8988T (cell line): Measurements from ENCODE around the gene TPPP.

ENCODE experiments used
- DNase-seq: peaks from one replicate; pipeline ENCODE4 v3.0.0; 2011

The TPPP gene

DNA sequence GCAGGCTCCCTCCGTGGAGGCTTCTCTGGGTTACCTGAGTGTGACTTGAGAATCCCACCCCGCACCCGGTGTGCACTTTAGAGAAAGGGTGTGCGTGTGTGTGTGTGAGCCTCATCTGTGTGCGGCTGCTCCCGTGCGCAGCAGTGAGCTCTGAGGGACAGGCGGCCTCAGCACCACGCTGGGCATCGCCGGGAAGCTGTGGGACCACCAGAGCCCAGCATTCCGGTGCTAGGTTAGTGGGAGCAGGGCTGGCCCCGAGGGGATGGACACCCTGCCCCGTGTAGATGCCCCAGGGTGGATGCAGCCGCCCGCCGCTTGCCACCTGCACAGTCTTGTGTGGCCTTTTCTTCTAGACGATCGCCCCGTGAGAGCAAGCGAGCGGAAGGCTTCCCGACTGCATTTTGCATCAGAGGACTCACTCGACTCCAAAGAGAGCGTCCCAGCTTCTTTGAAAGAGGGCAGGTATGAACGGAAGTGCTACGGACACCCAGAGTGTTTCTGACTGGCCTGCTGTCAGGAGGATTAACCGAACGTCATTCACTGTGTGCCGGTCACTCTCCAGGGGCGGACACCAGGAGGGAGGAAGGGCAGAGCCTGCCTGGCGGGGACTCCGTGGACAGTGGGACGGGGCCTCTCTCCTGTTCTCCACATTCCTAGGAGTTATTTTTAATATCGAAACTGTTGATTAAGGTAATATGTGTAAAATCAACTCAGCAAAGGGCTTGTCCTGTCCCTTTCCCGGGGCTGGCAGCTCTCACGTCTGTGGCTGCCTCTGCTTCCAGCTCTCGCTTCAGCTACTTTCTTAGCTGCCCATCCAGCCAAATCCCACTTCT, 68.8 kb downstream of the TPPP start:
- DNase-seq: no peak

- DNase-seq: no peak
These were observed 69.6 kb downstream of the TPPP start for GRCh38 chr5:623531-623930.

DNA sequence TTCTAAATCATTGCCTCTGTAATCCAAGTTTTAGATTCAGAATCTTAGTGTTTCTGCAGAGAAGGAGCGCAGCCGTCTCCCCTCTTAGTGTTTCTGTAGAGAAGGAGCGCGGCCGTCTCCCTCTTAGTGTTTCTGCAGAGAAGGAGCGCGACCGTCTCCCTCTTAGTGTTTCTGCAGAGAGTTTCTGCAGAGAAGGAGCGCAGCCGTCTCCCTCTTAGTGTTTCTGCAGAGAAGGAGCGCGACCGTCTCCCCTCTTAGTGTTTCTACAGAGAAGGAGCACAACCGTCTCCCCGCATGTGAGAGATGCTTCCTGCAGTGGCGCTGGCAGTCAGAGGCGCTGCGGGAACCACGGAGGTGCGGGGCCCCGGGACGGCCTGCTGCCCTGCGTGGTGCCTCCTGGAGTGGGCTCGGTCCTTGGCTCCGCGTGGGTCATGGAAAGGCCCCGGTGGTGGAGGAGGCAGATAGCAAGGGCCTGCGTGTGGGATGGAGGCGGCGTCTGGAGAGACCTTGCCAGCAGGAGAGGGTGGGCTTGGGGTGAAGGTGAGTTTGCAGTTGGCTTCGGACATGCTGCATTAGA, 70.1 kb downstream of the TPPP start:
- no peak for DNase-seq

GRCh38 chr5:622359-622758, 70.8 kb downstream of the TPPP start:
- DNase-seq: no peak

- no peak for DNase-seq
These were observed 71.8 kb downstream of the TPPP start for GRCh38 chr5:621341-621761.

DNA sequence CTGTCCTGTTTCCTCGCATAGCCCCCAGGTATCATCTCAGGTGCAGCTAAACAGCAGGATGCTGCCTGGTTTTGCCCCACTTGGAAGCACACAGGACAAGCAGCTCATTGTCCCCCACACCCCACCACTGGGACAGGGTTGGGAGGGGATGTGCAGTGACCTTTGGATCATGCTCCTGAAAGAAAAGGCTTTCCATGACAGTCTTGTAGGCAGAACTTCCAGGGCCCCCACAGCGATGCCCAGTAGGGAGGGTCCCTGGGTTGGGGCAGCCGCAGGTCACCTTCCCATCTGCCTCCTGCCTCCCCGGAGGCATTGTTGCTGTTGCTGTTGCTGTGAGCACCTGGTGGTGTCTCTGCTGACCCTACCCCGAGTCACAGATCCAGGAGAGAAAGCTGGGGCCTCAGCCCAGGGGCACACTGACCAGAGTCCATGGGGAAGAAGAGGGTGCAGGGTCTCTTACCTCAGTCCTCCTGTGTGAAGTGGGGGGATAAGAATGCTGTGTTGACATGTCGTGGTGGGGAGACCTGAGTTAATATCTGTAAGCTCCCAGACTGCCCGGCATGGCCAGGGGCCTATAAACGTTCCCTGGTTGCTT, 72.5 kb downstream of the TPPP start:
- no peak for DNase-seq

DNA sequence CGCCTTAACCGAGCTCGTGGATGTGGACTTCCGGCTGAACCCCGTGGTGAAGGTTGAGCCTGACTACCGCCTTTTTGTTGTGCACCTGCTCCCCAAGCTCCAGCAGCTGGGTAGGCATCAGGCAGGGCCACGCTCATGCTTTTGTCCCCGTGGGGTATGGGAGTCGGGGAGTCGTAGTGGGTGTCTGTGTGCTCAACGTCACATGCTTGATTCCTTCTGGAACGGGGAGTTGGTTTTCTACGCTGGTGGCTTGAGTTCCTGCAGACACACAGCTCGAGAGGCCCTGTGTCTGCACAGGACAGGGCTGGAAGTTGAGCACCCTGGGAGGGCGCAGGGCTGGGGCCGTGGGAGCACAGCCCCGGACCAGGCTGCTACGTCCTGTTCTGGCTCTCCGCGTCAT, 73.0 kb downstream of the TPPP start:
- no peak for DNase-seq

- no peak for DNase-seq
These were observed 73.7 kb downstream of the TPPP start for GRCh38 chr5:619444-619843.

GRCh38 chr5:618450-618849, 74.7 kb downstream of the TPPP start:
- DNase-seq: no peak

GRCh38 chr5:617896-618295, 75.3 kb downstream of the TPPP start:
- DNase-seq: no peak

DNA sequence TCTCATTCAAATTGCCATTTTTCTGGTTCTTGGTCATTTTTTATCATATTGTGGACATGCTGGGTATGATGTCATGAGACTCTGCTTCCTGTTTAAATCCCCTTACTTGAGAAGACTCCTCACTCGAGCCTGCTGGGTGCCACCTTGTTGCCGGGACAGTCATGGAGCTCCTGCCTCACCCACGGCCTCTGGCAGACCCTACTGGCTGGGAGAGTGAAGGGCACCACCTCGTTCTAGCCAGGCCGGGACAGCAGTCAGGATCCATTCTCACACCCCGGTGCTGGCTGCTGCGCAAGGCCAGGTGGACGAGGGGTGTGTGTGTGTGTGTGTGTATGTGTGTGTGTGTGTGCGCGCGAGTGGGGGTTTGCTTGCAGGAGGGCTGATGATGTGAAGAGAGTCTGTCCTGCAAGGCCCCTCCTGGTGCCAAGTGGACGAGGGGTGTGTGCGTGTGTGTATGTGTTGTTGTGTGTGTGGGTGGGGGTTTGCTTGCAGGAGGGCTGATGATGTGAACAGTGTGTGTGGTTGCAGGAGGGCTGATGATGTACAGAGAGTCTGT, 76.6 kb downstream of the TPPP start:
- DNase-seq: peak; percentile 73

DNA sequence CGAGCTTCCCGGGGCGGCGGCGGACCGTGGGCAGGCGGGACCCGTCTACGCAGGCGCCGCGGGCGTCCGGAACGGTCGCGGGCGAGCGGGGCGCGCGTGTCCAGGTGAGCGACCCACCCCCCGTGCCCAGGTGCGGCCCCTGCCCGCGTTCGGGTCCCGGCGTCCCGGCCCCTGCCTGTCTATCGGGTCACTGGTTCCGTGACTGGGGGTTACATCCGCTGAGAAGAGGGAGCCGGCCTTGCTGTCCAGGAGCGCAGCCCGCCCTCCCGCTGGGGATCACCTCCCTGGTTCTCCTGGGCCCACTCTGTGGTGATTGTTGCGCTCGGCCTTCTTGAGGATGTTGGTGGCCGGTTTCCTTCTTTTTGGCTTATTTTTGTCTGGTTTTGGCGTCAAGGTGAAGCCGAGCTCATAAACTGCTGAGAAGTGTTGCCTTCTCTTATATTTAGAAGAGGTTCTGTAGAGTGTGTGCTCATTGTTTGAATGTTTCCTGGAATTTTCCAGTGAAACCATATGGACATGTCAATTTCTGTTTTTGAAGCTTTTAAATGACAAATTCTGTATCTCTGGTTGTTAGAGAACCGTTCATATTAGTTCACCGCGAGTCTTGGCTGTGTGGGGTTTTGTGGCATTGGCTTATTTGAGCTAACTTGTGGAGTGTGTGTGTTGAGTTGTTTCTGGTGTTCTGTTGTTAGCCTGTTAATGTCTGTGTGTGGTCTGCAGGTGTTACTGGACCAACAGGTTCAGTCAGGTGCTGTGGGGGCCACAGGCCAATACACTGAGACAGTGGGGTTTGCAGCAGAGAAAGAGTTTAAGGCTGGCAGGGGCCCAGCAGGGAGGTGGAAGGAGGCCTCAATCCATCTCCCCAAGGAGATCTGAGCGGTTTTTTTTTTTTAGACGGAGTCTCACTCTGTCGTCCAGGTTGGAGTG, 80.4 kb downstream of the TPPP start:
- no peak for DNase-seq

DNA sequence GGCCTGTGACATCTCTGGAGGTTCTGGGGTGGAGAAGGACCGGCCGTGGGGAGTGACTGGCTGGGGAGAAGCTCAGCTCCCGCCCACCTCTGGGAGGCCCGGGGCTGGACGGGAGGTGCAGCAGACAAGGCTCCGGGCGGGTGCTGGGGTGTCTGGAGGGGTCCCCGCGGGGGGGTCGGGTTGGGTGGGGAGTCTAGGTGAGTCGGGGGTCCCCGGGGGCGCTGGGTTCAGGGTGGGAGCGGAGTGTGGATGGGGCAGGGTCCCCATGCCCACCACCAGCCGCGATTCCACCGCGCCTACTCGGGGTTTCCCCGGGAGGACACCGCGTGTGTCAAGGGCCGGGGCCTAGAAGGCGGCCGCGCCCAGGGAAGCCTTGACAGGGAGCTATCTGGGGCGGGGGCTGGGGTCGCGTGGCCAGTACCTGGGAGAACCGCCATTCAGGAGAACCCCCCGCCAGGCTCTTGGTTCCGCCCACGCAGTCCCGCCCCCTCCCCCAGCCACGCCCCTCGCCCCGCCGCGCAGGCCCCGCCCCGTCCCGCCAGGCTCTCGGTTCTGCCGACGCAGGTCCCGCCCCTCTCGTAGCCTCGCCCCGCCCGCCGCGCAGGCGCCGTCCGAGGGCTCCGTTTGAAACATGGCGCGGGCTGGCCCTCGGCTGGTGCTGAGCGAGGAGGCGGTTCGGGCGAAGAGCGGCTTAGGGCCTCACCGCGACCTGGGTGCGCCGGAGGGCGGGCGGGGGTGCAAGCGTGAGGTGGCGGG, 81.2 kb downstream of the TPPP start, which contains the start of gene CEP72:
TSS of gene CEP72 (plus strand) at position 610 of the 756 bp plus-strand sequence. CDS start at position 632, 22 bp downstream.
- DNase-seq: peak; percentile 92

DNA sequence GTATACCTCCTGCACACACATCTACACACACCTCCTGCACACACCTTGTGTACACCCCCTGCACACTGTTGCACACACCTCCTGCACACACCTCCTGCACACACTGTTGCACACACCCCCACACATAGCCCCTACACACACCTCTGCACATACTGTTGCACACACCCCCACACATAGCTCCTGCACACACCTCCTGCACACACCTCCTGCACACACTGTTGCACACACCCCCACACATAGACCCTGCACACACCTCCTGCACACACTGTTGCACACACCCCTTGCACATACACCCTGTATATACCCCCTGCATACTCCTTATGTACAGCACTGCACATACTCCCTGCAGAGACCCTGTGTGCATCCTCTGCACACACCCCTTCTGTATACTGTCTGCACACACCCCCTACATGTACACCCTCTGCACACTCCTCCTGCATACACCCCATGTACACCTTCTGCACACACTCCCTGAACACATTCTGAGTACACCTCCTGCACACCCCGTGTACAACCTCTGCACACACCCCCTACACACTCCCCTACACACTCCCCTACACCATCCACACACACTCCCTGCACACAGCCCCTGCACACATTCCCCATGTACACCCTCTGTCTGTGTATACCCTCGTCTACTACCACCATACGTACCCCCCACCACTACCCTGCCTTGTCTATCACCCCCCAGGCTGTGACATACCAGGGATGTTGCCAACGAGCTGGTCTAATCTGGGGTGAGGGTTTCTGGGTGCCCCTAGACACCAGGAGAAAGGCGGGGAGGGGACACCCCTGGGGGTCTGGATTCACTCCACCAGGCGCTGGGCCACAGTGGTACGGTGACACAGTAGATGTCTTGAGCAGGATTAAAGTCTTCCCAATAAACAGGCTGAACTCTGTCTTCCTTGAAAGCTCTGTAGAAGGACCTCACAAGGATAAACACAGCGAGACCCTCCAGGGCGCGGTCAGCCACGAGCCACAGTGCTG, 82.1 kb downstream of the TPPP start:
- DNase-seq: no peak

DNA sequence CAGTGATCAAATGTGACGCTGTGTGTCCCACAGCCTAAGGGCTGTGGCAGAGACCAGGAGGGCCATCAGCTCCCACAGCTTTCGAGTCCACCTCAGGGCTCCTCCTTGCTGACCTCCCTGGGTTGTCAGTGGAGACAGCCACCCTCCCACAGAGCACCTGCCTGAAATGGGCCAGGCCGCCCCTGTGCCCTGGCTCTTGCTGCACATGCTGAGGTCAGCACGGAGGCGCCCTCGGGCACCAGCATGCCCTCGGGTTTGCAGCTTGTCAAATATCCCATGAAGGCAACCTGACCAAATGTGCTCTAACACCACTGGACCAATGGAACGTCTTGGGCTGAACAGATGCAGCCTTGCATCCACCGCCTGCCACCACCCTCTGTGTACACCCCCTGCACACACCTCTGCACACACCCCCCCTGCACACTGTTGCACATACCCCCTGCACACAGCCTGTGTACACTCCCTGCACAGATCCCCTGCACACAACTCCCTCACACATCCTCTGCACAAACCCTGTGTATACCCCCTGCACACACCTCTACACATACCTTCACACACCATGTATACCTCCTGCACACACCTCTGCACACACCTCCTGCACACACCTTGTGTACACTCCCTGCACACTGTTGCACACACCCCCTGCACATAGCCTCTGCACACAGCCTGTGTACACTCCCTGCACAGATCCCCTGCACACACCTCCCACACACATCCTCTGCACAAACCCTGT, 83.0 kb downstream of the TPPP start:
- no peak for DNase-seq
